Measurements from ENCODE around the gene TPRN.

Gene TPRN

DNA sequence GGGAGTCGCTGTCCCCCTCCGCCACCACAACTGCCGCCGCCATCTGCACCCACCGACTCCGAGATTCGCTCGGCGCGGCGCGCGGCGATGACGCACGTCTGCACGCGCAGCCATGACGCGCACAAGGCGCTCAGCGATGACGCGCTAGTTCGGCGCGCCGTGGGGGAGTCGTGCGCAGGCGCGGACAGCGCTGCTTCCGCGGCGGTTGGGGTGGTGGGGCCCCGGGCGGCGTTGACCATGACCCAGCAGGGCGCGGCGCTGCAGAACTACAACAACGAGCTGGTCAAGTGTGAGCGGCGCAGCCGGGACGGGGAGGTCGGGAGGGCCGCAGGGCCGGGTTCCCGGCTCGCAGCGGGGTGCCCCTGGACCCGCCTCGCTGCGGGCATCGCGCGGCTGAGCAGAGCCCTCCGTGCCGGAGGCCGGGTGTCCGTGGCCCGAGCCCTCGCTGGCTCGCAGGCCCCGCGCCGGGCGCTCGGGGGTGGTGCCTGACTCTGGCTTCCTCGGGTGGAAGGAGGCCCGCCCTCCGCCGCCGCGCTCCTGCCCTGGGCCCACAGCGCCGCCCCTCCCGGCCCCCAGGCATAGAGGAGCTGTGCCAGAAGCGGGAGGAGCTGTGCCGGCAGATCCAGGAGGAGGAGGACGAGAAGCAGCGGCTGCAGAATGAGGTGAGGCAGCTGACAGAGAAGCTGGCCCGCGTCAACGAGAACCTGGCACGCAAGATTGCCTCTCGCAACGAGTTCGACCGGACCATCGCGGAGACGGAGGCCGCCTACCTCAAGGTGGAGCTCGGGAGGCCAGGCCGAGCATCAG, 11.8 kb downstream of the TPRN start, which contains the start of the genes ANAPC2 and SSNA1:
Gene ANAPC2 (minus strand): TSS at position 71 of the 807 bp plus-strand sequence. CDS start 28 bp downstream, at position 43.
Gene SSNA1 (plus strand): TSS at position 187 of the 807 bp plus-strand sequence. CDS start 51 bp downstream, at position 238.
- peak; percentile 91 for DNase-seq (ENCODE audit: low read depth)

- no peak for DNase-seq (ENCODE audit: low read depth)
These were observed 12.5 kb downstream of the TPRN start for GRCh38 chr9:137188086-137188489.

DNA sequence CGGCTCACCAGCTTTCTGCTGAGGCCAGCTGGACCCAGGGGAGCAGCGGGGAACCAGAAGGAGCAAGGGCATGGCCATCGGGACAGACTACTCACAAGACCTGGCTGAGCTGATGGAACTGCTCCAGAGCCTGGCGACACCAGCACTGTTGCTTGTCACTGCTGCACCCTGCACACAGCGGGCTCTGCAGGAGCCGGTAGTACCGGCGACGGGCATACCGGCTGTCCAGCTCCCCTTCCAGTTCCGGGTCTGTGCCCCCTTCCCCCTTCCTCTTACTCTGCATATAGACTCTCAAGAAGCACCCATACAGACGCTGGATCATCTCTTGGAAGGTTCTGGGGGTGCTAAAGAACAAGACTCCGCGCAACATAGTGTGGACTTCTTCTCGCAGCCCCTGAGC, 13.2 kb downstream of the TPRN start:
- no peak for DNase-seq (ENCODE audit: low read depth)

GRCh38 chr9:137186385-137186784, 14.2 kb downstream of the TPRN start:
- DNase-seq (ENCODE audit: low read depth), result no peak

DNA sequence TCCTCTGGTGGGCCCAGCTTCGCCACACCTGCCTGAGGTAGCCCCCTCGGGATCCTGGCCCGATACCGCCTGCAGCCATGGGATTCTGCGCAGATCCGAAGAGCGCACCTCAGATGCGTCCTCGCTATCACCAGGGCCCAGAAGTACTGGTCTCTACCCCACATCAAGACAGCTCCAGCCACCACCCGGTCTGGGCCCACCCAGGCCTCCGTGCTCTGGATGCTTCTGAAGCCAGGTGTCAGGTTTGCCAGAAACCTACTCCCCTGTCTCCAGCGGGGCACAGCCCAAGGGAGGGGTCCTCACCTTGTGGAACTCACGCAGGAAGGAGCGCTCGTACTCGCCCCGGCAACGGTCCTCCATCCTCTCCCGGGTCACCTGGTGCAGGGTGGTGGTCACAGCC, 14.6 kb downstream of the TPRN start:
- no peak for DNase-seq (ENCODE audit: low read depth)

DNA sequence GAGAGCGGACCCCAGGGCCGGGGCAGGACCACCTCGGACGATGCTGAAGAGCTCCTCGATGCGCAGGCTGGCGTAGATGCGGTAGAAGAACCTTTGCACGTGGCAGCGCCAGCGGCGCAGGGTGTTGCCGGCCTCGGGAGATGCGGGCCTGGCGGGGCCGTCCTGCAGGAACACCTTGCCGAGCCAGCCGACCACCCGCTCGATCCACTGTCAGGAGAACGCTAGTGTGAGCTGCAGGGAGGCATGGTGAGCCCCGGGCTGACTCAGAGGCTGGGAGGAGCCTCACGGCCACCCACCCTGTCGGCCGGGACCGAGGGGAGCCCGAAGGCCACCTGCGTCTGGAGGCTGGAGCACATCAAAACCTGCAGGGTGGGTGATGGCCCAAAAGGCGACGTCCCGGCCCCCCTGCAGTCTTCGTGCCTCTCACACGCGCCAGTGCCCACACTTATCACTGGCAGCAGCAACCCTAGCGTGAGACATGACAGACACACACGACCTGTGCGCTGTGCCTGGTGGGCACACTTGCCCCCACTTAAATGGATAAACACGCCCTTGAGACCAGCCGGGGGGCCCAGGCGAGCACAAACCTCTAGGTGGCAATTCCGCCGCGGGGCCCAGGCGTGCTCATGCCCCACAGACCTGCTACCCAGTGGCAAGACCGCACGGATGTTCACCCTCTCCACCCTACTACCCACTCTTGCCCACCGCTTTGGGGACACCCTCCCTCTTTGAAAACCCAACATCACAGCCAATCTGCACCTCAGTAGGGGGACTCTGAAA, 15.5 kb downstream of the TPRN start:
- no peak for DNase-seq (ENCODE audit: low read depth)

GRCh38 chr9:137183980-137184595, 16.5 kb downstream of the TPRN start:
- no peak for DNase-seq (ENCODE audit: low read depth)

GRCh38 chr9:137182836-137183235, 17.7 kb downstream of the TPRN start:
- no peak for DNase-seq (ENCODE audit: low read depth)

DNA sequence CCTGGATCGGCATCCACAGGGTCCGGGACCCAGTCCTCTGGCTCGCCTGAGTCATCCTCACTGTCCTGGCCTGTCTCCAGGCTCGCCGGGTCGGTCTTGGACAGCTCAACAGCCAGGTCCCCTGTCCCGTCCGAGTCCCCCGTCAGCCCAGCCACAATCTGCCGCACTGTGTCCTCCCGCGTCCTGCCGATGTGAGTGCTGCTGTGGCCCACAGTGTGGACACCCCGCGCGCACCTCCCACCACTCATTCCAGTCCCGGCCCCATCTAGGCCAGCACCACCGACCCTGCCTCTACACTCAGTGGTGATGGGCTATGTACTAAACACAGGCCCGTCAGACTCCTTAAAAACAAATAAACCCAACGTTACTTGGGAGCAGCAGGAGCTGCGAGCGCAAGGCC, 18.9 kb downstream of the TPRN start:
- DNase-seq (ENCODE audit: low read depth), result no peak

GRCh38 chr9:137180491-137180890, 20.1 kb downstream of the TPRN start:
- no peak for DNase-seq (ENCODE audit: low read depth)

- no peak for DNase-seq (ENCODE audit: low read depth)
These were observed 20.8 kb downstream of the TPRN start for GRCh38 chr9:137179761-137180160.

- no peak for DNase-seq (ENCODE audit: low read depth)
These were observed 21.5 kb downstream of the TPRN start for GRCh38 chr9:137178939-137179630.

- DNase-seq (ENCODE audit: low read depth), result no peak
These were observed 22.2 kb downstream of the TPRN start for GRCh38 chr9:137178201-137178938.

- no peak for DNase-seq (ENCODE audit: low read depth)
These were observed 24.0 kb downstream of the TPRN start for GRCh38 chr9:137176302-137177182.

DNA sequence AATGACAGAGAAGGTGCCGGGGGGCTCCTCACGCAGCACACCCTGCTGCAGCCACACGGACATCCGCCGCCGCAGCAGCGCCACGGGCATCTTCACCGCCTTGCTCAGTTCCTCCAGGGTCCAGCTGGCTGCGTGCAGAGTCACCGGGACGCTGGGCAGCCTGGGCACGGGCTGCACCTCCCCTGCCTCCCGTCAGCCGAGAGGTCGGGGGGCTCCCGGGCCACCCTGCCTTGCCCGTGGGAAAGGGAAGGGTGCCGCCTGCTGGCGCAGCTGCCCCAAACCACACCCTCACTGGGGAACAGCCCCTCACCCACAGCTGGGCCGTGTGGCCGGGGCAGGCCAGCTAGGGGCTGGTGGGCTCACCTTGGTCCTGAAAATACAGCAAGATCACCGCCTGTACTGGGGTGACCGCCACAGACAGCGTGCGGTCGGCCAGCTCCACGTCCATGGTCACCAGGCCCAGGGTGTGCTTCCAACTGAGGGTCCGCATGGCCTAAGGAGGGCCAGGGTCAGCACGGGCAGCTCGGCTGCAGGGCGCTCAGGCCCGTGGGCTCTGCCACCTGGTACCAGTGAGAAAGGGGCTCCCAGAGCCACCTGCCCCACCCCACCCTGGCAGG, 25.1 kb downstream of the TPRN start:
- DNase-seq (ENCODE audit: low read depth), result no peak

GRCh38 chr9:137174722-137175293, 25.7 kb downstream of the TPRN start:
- DNase-seq (ENCODE audit: low read depth), result no peak

DNA sequence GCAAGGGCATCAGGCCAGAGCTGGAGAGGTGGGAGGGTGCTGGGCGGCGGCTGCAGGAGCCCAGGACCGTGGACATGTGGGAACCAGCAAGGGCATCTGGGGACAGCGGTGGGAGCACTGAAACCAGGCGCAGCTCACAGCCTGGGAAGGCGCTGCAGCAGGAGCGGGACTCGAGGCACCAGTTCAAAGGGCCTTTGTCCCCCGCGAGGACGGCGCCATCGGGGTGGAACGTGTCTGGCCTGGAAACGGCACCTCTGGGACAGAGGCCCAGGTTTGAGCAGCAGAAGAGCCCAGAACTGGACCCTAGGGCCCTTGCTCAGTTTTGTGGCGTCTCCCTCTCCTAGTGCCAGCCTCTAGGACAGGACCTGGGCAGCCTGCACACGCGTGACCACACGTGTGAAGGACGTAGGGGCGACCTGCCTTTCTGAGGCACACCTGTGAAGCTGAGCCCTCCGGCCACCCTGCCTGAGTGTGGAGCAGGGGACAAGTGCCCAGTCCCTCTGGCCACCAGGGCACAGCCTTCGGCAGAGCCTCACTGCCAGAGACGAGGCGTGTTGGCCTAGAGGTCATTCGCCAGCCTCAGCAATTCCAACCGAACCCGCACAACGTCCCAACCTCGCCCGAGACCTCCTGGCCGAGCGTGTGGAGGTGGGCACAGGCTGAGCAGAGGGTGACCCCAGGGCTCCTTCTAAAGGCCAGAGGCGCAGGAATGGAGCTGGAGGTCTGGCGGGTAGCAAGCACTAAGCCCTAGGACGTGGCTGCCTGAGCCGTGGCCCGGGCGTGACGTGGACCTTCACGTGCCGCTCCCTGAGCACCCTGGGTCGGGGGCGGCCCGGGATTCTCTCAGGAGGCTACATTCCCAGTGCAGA, 26.5 kb downstream of the TPRN start:
- DNase-seq (ENCODE audit: low read depth), result no peak

Data from stimulated activated CD8-positive, alpha-beta memory T cell treated with anti-CD3 and anti-CD28 coated beads, Interleukin-12 subunit alpha, Interleukin-12 subunit beta, amount 100 ng/mL, for 4 hours (primary cell).